Natural killer cell (primary cell): ENCODE data around the gene HEY2. TPM values are rescaled to one million over a fixed set of nuclear protein-coding genes. Genes with fewer than 3 reads are reported as not detected.

Experiments
- ATAC-seq, 3 donors: fragments of 150-1000 bp in 2 of 3; fragments of 200-7000 bp in 1 of 3; cut with Tn5 transposase; 1 replicate in 1 of 3; 2 replicates in 2 of 3; pipeline ENCODE4 v1.10.0; 2021; ENCODE audit warnings: mild to moderate bottlenecking in 2 of 3, moderate library complexity in 2 of 3
- DNase-seq, 2 donors: peaks; one replicate each; pipeline versions ENCODE4 v3.0.0 to v3.0.0-alpha.2; 2013 to 2021; ENCODE audit warnings: mixed read lengths in 1 of 2
- H3K27ac ChIP-seq: one replicate; pipeline ENCODE4 v1.5.1; 2013; ENCODE audit warnings: mild to moderate bottlenecking, low read length
- H3K27me3 ChIP-seq: one replicate; pipeline ENCODE4 v1.6.1; 2013; ENCODE audit warnings: low read length; ENCODE audit not compliant: control insufficient read depth, insufficient read depth
- H3K36me3 ChIP-seq: one replicate; pipeline ENCODE4 v1.6.1; 2013; ENCODE audit warnings: low read length; ENCODE audit not compliant: control insufficient read depth, insufficient read depth
- H3K4me1 ChIP-seq: one replicate; pipeline ENCODE4 v1.6.1; 2013; ENCODE audit warnings: low read length; ENCODE audit not compliant: control insufficient read depth, insufficient read depth
- H3K4me3 ChIP-seq: one replicate; pipeline ENCODE4 v1.5.1; 2013; ENCODE audit warnings: low read length
- H3K9me3 ChIP-seq: one replicate; pipeline ENCODE4 v1.6.1; 2013; ENCODE audit warnings: low read length; ENCODE audit not compliant: control insufficient read depth, insufficient read depth
- H3K27ac Mint-ChIP-seq, 2 donors: one replicate each; pipeline ENCODE4 v1.8.0; 2022; ENCODE audit warnings: mild to moderate bottlenecking in 2 of 2, mixed read lengths in 2 of 2, moderate library complexity in 1 of 2
- H3K27me3 Mint-ChIP-seq, 2 donors: one replicate each; pipeline ENCODE4 v1.8.0; 2022; ENCODE audit warnings: low read depth in 2 of 2, mixed read lengths in 2 of 2
- H3K36me3 Mint-ChIP-seq: one replicate; pipeline ENCODE4 v1.8.0; 2022; ENCODE audit warnings: mixed read lengths
- H3K4me1 Mint-ChIP-seq, 2 donors: one replicate each; pipeline ENCODE4 v1.8.0; 2022; ENCODE audit warnings: mixed read lengths in 2 of 2
- H3K4me3 Mint-ChIP-seq: one replicate; pipeline ENCODE4 v1.8.0; 2022; ENCODE audit warnings: mild to moderate bottlenecking, moderate library complexity, mixed read lengths
- H3K9me3 Mint-ChIP-seq, 2 donors: one replicate each; pipeline ENCODE4 v1.8.0; 2022; ENCODE audit warnings: mixed read lengths in 2 of 2
- WGBS: methylation state at CpG from one replicate; pipeline ENCODE4 v1.1.7; 2013; ENCODE audit warnings: missing lambda C conversion rate; ENCODE audit not compliant: insufficient coverage; 5-methylcytosine and 5-hydroxymethylcytosine counted together
- intact Hi-C: fragments of 100-400 bp; cut with micrococcal nuclease; formaldehyde crosslinking; loops from one replicate; pipeline ENCODE4 v1.14.2; 2022
- total RNA-seq, 4 donors: library from RNA; stranded (reverse); fragments of 120-200 nt in 1 of 4; gene quantifications; one replicate each; pipeline versions ENCODE4 v1.2.3 to v1.2.4, GENCODE V29; 2013 to 2022
- TF ChIP-seq, protein P1 (sequence below): fragments of 200-600 bp; IDR thresholded peaks from one replicate; pipeline ENCODE4 v1.8.0; 2022; ENCODE audit warnings: antibody characterized with exemption

HEY2 gene
- total RNA-seq, 3 donors from 2014 or later (not counting 1 experiment from before 2014, with no cell fraction given), result 0.66 to 0.93 (median 0.73) TPM

DNA sequence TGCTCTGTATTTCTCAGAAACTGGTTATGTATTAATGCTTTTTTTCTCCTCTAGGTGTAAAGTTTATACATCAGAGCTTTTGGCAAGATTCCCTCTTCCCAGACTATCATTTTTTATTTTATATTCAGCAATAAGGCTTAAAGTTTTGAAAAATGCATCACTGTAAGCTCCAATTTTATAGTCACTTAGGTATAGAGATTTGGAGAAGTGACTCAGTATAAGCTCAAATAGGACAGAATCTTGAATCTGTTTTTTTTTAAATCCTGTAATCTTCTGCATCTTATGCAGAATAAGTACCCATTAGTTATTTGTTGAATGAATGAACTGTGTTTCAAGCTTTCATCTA, 42.4 kb downstream of the HEY2 start:
- Mint-ChIP-seq H3K27ac (peak overlapping the region; percentile 93 to 98), H3K4me3 (peak overlapping the region; percentile 97), H3K36me3 (no peaks in the 10 kb centered on the region), H3K9me3 (no peaks in the 10 kb centered on the region), H3K27me3 (no peaks in the 10 kb centered on the region), H3K4me1 (peaks cover 42 to 44% of the 10 kb centered on the region in 2 donors)
- Histone ChIP-seq H3K4me3 (no peak overlapping the region), H3K36me3 (no peaks in the 10 kb centered on the region), H3K27ac (no peak overlapping the region), H3K4me1 (peaks cover 18% of the 10 kb centered on the region), H3K27me3 (no peaks in the 10 kb centered on the region), H3K9me3 (no peaks in the 10 kb centered on the region)
- DNase-seq, result no peak
- no peak for ATAC-seq
- intact Hi-C loops, result loop anchor here (2.0 kb wide), 1 partner anchor 43 kb away; no protein-coding TSS in a partner anchor
- TF ChIP-seq, protein P1, sequence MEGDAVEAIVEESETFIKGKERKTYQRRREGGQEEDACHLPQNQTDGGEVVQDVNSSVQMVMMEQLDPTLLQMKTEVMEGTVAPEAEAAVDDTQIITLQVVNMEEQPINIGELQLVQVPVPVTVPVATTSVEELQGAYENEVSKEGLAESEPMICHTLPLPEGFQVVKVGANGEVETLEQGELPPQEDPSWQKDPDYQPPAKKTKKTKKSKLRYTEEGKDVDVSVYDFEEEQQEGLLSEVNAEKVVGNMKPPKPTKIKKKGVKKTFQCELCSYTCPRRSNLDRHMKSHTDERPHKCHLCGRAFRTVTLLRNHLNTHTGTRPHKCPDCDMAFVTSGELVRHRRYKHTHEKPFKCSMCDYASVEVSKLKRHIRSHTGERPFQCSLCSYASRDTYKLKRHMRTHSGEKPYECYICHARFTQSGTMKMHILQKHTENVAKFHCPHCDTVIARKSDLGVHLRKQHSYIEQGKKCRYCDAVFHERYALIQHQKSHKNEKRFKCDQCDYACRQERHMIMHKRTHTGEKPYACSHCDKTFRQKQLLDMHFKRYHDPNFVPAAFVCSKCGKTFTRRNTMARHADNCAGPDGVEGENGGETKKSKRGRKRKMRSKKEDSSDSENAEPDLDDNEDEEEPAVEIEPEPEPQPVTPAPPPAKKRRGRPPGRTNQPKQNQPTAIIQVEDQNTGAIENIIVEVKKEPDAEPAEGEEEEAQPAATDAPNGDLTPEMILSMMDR, result peak; percentile 46

DNA sequence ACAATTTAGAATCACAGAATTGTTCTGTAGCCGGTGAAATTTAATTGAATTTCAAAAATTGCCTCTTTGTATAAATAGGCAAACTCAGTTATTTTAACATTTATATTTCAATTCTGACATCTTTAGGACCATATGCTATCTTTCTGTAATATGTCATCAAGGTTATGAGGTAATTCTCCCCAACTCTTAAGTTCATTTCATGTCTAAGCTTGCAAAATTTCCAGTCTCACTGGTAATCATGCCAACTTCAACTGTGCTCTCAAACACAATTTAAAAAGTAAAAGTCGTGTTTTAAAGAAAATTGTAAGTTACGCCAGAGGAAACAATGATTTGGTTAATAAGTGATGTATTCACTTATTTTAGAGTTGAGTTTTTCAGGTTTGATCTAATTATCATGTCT, 42.7 kb downstream of the HEY2 start:
- Mint-ChIP-seq H3K27ac (peak overlapping the region; percentile 93 to 98), H3K27me3 (no peaks in the 10 kb centered on the region), H3K36me3 (no peaks in the 10 kb centered on the region), H3K4me1 (peaks cover 44 to 46% of the 10 kb centered on the region in 2 donors), H3K9me3 (no peaks in the 10 kb centered on the region), H3K4me3 (peak overlapping the region; percentile 97)
- intact Hi-C loops, result no loop called here
- WGBS, result 80% methylated on average over 1 of the region's 3 CpGs
- no peaks in the 10 kb centered on the region for H3K27me3 ChIP-seq
- DNase-seq (no peak), ATAC-seq (no peak)
- peaks cover 3% of the 10 kb centered on the region for H3K36me3 ChIP-seq
- TF ChIP-seq, protein P1, result no peak
- no peaks in the 10 kb centered on the region for H3K9me3 ChIP-seq
- H3K4me3 ChIP-seq, result no peak overlapping the region
- no peak overlapping the region for H3K27ac ChIP-seq
- H3K4me1 ChIP-seq, result peaks cover 18% of the 10 kb centered on the region

DNA sequence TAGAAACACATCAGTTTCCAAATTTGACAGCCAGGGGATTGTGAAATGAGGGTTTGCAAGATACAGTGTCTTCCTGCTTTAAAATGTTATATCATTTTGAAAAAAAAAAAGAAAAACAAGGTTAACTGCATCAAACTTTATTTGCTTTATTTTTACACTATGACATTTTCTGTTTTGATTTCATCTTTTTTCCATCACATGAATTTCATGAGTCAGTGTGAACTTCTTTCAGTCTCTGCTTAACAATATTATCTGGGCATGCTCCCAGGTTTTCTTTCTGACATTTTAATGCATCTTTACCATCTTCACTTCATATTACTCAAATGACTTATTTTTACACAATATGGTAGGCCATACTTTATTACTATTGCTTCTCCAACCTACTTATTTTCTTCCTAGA, 43.2 kb downstream of the HEY2 start:
- Histone ChIP-seq H3K36me3 (peaks cover 6% of the 10 kb centered on the region), H3K9me3 (no peaks in the 10 kb centered on the region), H3K27me3 (no peaks in the 10 kb centered on the region), H3K4me3 (no peak overlapping the region), H3K4me1 (peaks cover 18% of the 10 kb centered on the region), H3K27ac (no peak overlapping the region)
- ATAC-seq (no peak), DNase-seq (no peak)
- peak overlapping the region; percentile 64 for H3K4me3 Mint-ChIP-seq
- H3K4me1 Mint-ChIP-seq, result peaks cover 47 to 51% of the 10 kb centered on the region in 2 donors
- H3K27me3 Mint-ChIP-seq, result no peaks in the 10 kb centered on the region
- intact Hi-C loops, result no loop called here
- H3K36me3 Mint-ChIP-seq, result no peaks in the 10 kb centered on the region
- no peaks in the 10 kb centered on the region for H3K9me3 Mint-ChIP-seq
- TF ChIP-seq, protein P1, result no peak
- H3K27ac Mint-ChIP-seq, result peak overlapping the region in 1 of 2 donors; percentile 93

DNA sequence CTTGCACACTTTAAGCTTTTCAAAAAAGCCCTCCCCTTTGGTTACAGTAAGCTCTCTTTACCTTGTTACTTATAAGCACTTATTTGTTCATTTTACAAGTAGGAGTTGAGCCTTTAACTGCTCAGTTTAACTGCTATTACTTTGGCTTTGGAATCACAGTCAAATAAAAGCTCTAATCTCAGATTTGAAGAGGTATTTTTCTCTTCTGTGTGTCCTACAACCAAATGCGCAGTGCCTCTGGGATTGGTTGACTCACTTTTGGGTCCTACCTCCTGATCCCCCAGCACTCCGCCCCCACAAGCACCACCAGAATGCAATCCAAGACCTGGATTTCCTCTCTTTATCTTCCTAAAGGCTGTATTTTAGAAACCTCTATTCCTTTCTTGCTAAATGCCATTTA, 43.8 kb downstream of the HEY2 start:
- H3K4me3 Mint-ChIP-seq, result peak overlapping the region; percentile 58
- intact Hi-C loops, result no loop called here
- no peaks in the 10 kb centered on the region for H3K9me3 Mint-ChIP-seq

More for the DNA sequence above, 43.8 kb downstream of the HEY2 start:
- H3K27ac Mint-ChIP-seq, result peak overlapping the region; percentile 65 to 70
- H3K4me1 Mint-ChIP-seq, result peaks cover 51 to 55% of the 10 kb centered on the region in 2 donors
- no peak overlapping the region for H3K27ac ChIP-seq
- WGBS, result 93% methylated on average over 2 of the region's 2 CpGs
- H3K4me3 ChIP-seq, result no peak overlapping the region
- no peaks in the 10 kb centered on the region for H3K9me3 ChIP-seq
- peaks cover 18% of the 10 kb centered on the region for H3K4me1 ChIP-seq
- H3K36me3 ChIP-seq, result peaks cover 9% of the 10 kb centered on the region
- no peaks in the 10 kb centered on the region for H3K27me3 Mint-ChIP-seq
- DNase-seq (no peak), ATAC-seq (no peak)
- H3K36me3 Mint-ChIP-seq, result no peaks in the 10 kb centered on the region
- TF ChIP-seq, protein P1, result no peak
- H3K27me3 ChIP-seq, result no peaks in the 10 kb centered on the region
